CD4-positive, alpha-beta T cell treated with Interleukin-17A for 1 hour (primary cell): Measurements from ENCODE around the gene PRKRIP1.
"Not testable (repeated sequence)": the region's sequence is repeated elsewhere in the genome, so short reads cannot be mapped to it uniquely, and the experiment has no call there.

Source experiments
- DNase-seq: peaks from one replicate; pipeline ENCODE4 v3.0.0-alpha.2; 2020

The PRKRIP1 gene

GRCh38 chr7:102432442-102433218 lies 36.5 kb downstream of the PRKRIP1 start:
- no peak for DNase-seq

- peak; percentile 89 for DNase-seq
Observed at GRCh38 chr7:102433219-102434038, 37.3 kb downstream of the PRKRIP1 start, which contains the start of gene ORAI2. ORAI2 (plus strand) TSS chr7:102433575; CDS start chr7:102438957, 5,382 bp downstream.

GRCh38 chr7:102434039-102434486 lies 37.9 kb downstream of the PRKRIP1 start:
- DNase-seq, result no peak

- DNase-seq, result no peak
Observed at GRCh38 chr7:102436118-102436517, 40.0 kb downstream of the PRKRIP1 start.

- DNase-seq, result no peak
Observed at GRCh38 chr7:102439963-102440795, 44.0 kb downstream of the PRKRIP1 start.

- DNase-seq, result no peak
Observed at GRCh38 chr7:102444961-102445673, 49.0 kb downstream of the PRKRIP1 start.

GRCh38 chr7:102445674-102446071 lies 49.5 kb downstream of the PRKRIP1 start:
- no peak for DNase-seq

GRCh38 chr7:102446387-102447156 lies 50.4 kb downstream of the PRKRIP1 start:
- DNase-seq, result no peak

GRCh38 chr7:102447311-102447710 lies 51.1 kb downstream of the PRKRIP1 start:
- no peak for DNase-seq

GRCh38 chr7:102449136-102449535 lies 53.0 kb downstream of the PRKRIP1 start:
- no peak for DNase-seq

GRCh38 chr7:102450242-102450641 lies 54.1 kb downstream of the PRKRIP1 start:
- DNase-seq, result peak; percentile 63

GRCh38 chr7:102451371-102452054 lies 55.4 kb downstream of the PRKRIP1 start:
- DNase-seq, result no peak

GRCh38 chr7:102452451-102452850 lies 56.3 kb downstream of the PRKRIP1 start:
- no peak for DNase-seq

- DNase-seq, result no peak
Observed at GRCh38 chr7:102453319-102453718, 57.2 kb downstream of the PRKRIP1 start.

- no peak for DNase-seq
Observed at GRCh38 chr7:102454468-102454867, 58.3 kb downstream of the PRKRIP1 start.

GRCh38 chr7:102454932-102455331 lies 58.8 kb downstream of the PRKRIP1 start:
- not testable (repeated sequence) for DNase-seq

GRCh38 chr7:102455596-102455995 lies 59.4 kb downstream of the PRKRIP1 start:
- DNase-seq, result no peak

- DNase-seq, result no peak
Observed at GRCh38 chr7:102456327-102456726, 60.2 kb downstream of the PRKRIP1 start.

- DNase-seq, result no peak
Observed at GRCh38 chr7:102457352-102457924, 61.3 kb downstream of the PRKRIP1 start.

GRCh38 chr7:102459221-102459844 lies 63.2 kb downstream of the PRKRIP1 start:
- no peak for DNase-seq
